GM19467 (cell line): Measurements from ENCODE around the gene FYB1.

ENCODE experiments used
- ATAC-seq: cut with Tn5 transposase; IDR thresholded peaks from one replicate; pipeline ENCODE4 v1.9.1; 2021; ENCODE audit warnings: mild to moderate bottlenecking, moderate library complexity; ENCODE audit not compliant: unreplicated experiment

The FYB1 gene

DNA sequence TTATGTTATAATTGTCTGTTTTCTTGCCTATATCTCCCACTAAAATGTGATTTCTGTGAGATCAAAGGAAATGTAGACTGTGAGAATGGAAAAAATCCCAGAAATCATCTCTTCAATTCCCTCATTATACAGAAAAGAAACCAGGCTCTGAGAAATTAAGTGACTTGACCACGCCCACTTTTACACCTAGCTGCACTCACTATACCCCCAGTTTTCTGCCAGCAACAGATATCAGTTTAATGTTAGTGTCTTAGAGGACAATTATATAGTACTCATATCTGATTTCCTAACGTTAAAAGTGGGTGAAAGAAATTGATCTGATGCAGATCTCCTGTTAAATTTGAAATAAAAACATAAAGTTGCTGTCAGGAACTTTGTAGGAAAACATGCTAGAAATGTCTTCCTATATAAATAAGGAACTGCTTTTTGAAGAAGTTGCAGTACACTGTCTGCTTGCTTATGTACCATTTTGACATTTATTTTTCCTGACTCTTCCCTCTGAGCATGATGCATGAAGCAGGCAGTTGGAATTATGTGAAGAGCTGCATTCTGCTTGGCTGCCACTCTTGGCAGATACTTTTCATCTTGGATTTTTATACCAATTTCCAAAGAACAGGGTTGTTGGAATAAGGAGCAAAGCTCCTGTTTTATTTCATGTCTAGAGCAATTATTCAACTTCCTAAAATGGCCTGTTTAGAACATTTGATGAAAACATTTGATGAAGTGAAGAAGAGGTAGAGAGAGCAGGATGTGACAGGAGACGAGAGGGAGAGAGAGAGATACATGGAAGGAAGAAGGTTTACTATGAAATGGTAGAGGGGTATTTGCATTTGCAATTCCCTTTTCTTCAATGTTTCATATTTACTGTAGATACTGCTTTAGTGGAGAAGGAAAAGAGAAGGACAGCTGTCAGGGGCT lies 87.9 kb downstream of the FYB1 start:
- ATAC-seq = no peak

DNA sequence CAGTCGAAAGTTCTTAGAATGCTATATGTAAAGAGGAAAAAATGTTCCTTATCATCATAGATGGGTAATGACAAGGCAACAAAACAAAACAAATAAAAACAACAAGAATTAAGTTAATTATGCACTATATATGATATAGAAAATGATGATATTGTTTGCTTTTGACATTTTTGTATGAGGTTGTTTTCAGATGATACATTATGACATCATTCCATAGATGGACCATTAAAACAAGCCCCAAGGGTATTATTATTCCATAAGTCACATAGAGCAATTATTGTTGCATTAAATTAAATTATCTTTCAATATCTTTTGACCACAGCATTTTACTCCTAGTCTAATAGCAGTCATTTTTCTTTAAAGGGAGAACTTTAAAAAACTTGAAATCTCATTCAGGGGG lies 88.6 kb downstream of the FYB1 start:
- ATAC-seq = no peak

DNA sequence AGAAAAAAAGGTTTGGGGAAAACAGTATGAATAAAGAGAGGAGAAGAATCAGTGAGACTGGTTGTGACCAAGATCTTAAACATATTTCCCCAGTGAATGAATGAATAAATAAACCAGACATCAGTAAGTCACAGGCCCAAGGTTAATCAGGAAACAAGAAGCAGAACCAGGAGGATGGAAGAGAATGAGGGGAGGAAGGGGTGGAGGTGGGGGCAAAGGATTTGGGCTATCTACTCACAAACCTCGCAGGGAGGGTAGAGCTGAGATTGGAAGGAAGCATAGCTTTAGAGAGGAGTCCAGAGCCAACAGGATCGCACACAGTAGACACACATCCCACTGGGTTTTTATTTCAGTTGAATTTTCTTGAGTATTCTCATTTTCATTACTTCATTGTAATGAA lies 97.4 kb downstream of the FYB1 start:
- no peak for ATAC-seq

DNA sequence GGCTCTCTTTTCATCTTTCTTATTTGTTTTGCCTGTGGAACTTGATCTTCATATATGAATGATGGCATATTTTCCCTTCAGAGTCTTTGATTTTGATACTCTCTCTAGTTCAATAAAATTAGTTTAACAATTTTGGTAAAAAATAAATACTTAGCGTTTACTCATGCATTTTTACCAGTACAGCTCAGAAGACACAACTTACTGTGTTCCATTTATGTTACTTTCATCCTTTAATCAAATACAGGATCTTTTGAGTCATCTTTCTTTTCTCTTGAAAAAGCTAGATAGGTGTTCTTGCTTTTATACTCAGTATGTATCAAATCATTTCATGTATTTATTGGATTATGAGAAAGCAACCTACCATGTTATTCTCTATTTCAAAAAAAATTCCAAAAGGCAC lies 98.0 kb downstream of the FYB1 start:
- no peak for ATAC-seq

GRCh38 chr5:39120052-39120420 lies 99.3 kb downstream of the FYB1 start:
- ATAC-seq = no peak

- no peak for ATAC-seq
These were observed 99.8 kb downstream of the FYB1 start for GRCh38 chr5:39119404-39120051.

- no peak for ATAC-seq
These were observed 100.7 kb downstream of the FYB1 start for GRCh38 chr5:39118638-39119037.

DNA sequence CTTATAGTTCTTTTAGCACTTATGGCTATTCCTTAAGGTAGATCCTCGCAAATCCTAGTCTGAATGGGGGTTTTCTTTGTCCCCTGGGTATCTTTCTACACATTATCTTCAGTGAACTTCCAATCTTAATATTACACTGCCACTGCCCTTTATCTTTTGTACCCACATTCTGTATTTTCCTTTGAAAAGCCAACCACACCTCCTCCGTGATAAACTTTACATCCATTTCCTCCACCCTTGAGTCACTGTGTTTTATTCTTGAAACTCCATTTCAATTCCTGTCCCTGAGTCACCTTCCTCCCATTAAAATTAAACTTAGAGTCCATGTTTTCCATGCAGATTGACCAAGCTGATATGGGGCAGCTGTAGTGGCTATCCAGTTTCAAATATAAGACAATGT lies 102.0 kb downstream of the FYB1 start:
- ATAC-seq = no peak

GRCh38 chr5:39116344-39117170 lies 102.8 kb downstream of the FYB1 start:
- ATAC-seq = no peak

- ATAC-seq = no peak
These were observed 103.6 kb downstream of the FYB1 start for GRCh38 chr5:39115644-39116343.

GRCh38 chr5:39114155-39114554 lies 105.2 kb downstream of the FYB1 start:
- ATAC-seq = no peak

- no peak for ATAC-seq
These were observed 105.9 kb downstream of the FYB1 start for GRCh38 chr5:39113354-39113953.

- no peak for ATAC-seq
These were observed 109.8 kb downstream of the FYB1 start for GRCh38 chr5:39109606-39110005.

GRCh38 chr5:39108987-39109386 lies 110.4 kb downstream of the FYB1 start:
- no peak for ATAC-seq

DNA sequence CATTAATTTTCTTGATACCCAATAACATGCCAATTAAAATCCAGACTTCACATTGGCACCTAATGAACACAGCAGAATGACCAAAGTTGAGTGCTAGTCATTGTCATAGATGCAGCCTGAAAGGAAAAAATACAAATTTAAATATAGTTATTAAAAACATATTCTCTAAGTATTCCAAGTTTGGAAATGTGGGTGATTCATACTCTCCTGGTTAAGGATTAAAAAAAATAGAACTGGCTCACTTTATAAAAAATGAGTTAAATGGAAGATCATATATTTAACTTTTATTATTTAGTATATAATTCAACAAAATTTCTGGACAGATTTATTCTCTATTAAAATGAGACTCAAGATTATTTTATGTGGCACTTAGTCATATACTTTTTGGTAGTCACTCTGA lies 112.0 kb downstream of the FYB1 start:
- ATAC-seq = no peak

DNA sequence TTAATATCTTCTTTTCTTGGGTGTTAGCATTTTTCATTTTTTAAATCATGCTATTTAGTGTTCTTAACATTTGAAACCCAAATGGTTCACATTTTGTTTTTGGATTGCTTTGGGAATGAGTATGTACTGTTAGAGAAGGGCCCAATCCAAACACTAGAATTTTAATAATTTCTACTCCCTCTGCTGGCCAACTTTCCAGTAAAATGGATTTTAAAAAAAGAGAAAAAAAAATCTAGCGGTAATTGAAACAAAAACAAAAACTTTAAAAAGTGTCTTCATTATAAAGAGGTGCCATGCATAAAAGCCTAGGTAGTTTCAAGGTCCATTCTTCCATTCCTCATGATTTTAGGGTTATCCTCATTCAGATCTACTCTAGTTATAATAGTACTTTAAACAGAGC lies 113.0 kb downstream of the FYB1 start:
- no peak for ATAC-seq

DNA sequence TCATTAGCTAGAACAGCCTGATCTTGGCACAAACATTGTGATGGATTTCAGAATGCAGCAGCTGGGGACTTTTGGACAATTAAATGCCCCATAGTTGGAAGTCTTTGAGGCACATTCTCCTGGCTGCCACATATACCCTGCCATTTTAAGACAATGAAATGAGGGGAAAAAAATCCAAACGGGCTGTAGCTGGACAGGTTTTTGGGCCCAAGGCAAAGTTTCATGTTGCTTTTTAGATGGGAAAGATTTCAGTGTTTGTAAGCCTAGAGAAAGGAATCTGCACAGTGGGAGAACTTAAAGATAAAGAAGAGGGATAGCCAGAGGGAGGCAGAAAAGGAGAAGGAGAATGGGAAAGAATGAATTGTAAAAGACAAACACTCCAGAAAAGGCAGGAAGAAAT lies 115.1 kb downstream of the FYB1 start:
- ATAC-seq = no peak

GRCh38 chr5:39102684-39103155 lies 116.6 kb downstream of the FYB1 start:
- no peak for ATAC-seq

GRCh38 chr5:39100851-39101396 lies 118.4 kb downstream of the FYB1 start:
- ATAC-seq = no peak

GRCh38 chr5:39100301-39100850 lies 119.0 kb downstream of the FYB1 start:
- no peak for ATAC-seq
